Thoracic aorta (tissue), 2 donors: ENCODE results near the gene ENPP1. TPM values are rescaled to one million over a fixed set of nuclear protein-coding genes. Genes with fewer than 3 reads are reported as not detected.

Experiments used
- ATAC-seq: fragments of 150-250 bp; one replicate; pipeline ENCODE4 v1.8.0; 2017; ENCODE audit warnings: low read depth; ENCODE audit not compliant: insufficient number of reproducible peaks, low FRiP score
- DNase-seq: peaks from one replicate; pipeline ENCODE4 v3.0.0-alpha.2; 2020; ENCODE audit warnings: low spot score
- H3K27ac ChIP-seq, 2 donors: fragments of 200-600 bp; sonication (generic); 1 replicate in 1 of 2; 2 replicates in 1 of 2; pipeline ENCODE4 v1.5.1; 2016; ENCODE audit warnings: mild to moderate bottlenecking in 2 of 2, moderate library complexity in 2 of 2
- H3K27me3 ChIP-seq: fragments of 200-600 bp; sonication (generic); replicated peaks from 2 replicates; pipeline ENCODE4 v1.6.0; 2016; ENCODE audit warnings: mild to moderate bottlenecking; ENCODE audit not compliant: insufficient read depth
- H3K36me3 ChIP-seq: fragments of 200-600 bp; sonication (generic); one replicate; pipeline ENCODE4 v1.5.1; 2016
- H3K4me1 ChIP-seq, 2 donors: fragments of 200-600 bp; sonication (generic); 1 replicate in 1 of 2; 2 replicates in 1 of 2; pipeline versions ENCODE4 v1.5.1 to v1.6.0; 2016; ENCODE audit warnings: low read depth in 2 of 2, mild to moderate bottlenecking in 1 of 2; ENCODE audit not compliant: control insufficient read depth in 1 of 2
- H3K4me3 ChIP-seq: fragments of 200-600 bp; sonication (generic); 2 replicates; pipeline ENCODE4 v1.5.1; 2016; ENCODE audit warnings: mild to moderate bottlenecking
- H3K9me3 ChIP-seq: fragments of 200-600 bp; sonication (generic); 2 replicates; pipeline ENCODE4 v1.5.1; 2016
- CTCF ChIP-seq: fragments of 200-600 bp; sonication (generic); IDR thresholded peaks from one replicate; pipeline ENCODE4 v1.5.1; 2019; ENCODE audit warnings: antibody characterized with exemption
- total RNA-seq, 2 donors: library from RNA; depleted of rRNA; stranded (reverse); fragments of >200 nt; gene quantifications; one replicate each; pipeline versions ENCODE4 v1.1.0 to v1.2.3, GENCODE V29; 2016

Gene ENPP1
- total RNA-seq, 2 donors from 2014 or later = 27.8 to 40.5 TPM

DNA sequence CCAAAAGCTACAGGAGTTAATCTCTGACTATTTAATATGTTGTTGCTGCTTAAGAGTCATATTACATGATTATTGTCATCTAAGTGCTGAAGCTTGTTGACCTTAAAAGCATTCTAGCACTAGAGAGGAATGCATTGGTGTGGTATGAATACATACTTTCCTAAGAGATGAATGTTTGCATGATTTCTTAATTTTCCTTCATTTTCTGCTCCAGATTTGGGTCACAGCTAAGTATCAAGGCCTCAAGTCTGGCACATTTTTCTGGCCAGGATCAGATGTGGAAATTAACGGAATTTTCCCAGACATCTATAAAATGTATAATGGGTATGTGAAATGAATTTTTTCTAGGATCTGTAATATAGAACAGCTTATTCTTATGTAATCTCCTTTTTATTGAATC, 53.6 kb downstream of the ENPP1 start:
- Histone ChIP-seq H3K36me3 (peaks cover 12% of the 10 kb centered on the region), H3K4me1 (peaks cover 0 to 7% of the 10 kb centered on the region in 2 donors), H3K27ac (no peak overlapping the region), H3K9me3 (no peaks in the 10 kb centered on the region), H3K27me3 (no peaks in the 10 kb centered on the region), H3K4me3 (no peak overlapping the region)
- no peak for TF ChIP-seq CTCF
- ATAC-seq (no peak), DNase-seq (no peak)

GRCh38 chr6:131862476-131862875, 54.7 kb downstream of the ENPP1 start:
- Histone ChIP-seq H3K4me3 (no peak overlapping the region), H3K27ac (no peak overlapping the region), H3K27me3 (no peaks in the 10 kb centered on the region), H3K9me3 (no peaks in the 10 kb centered on the region), H3K4me1 (peaks cover 0 to 7% of the 10 kb centered on the region in 2 donors), H3K36me3 (peaks cover 17% of the 10 kb centered on the region)
- ATAC-seq (no peak), DNase-seq (no peak)
- no peak for TF ChIP-seq CTCF

DNA sequence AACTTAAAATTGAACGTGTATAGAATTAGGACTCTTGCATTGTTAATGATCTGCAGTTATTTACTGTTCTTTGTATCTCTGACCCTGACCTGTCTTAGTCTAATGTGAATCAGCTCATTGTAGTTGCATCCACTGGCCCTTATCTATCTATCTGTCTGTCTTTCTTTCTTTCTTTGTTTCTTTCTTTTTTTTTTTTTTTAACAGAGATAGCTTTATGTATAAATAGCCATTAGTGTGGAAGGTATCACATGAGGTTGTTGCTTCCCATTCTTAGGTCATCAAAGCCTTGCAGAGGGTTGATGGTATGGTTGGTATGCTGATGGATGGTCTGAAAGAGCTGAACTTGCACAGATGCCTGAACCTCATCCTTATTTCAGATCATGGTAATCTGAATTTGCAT, 59.9 kb downstream of the ENPP1 start:
- no peaks in the 10 kb centered on the region for H3K9me3 ChIP-seq
- H3K27ac ChIP-seq = no peak overlapping the region
- ATAC-seq (no peak), DNase-seq (no peak)
- TF ChIP-seq CTCF = no peak
- H3K4me1 ChIP-seq = no peaks in the 10 kb centered on the region
- no peak overlapping the region for H3K4me3 ChIP-seq
- no peaks in the 10 kb centered on the region for H3K27me3 ChIP-seq
- peaks cover 8% of the 10 kb centered on the region for H3K36me3 ChIP-seq

DNA sequence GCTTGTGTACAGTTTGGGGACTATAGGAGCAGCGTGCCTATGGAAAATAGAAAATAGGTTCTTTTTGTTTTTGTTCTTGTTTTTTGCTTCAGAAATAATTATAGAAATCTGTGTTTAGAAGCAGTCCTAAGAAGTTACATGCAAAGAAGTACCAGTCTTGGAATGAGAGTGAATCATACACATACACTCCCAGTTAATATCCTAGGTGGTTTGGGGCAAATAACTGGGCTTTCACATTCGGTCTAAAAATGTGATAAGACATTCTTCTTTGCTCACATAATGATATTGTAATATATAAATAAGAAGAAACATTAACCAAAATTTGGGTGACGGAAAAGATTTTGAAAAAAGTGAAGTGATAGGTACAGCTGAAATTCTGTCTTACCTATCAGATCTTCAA, 61.0 kb downstream of the ENPP1 start:
- DNase-seq (no peak), ATAC-seq (no peak)
- Histone ChIP-seq H3K27me3 (no peaks in the 10 kb centered on the region), H3K4me1 (no peaks in the 10 kb centered on the region), H3K9me3 (no peaks in the 10 kb centered on the region), H3K4me3 (no peak overlapping the region), H3K27ac (no peak overlapping the region), H3K36me3 (peaks cover 8% of the 10 kb centered on the region)
- no peak for TF ChIP-seq CTCF

GRCh38 chr6:131875647-131876046, 67.8 kb downstream of the ENPP1 start:
- H3K36me3 ChIP-seq = peaks cover 23% of the 10 kb centered on the region
- no peak overlapping the region for H3K27ac ChIP-seq
- no peaks in the 10 kb centered on the region for H3K4me1 ChIP-seq
- TF ChIP-seq CTCF = no peak
- H3K27me3 ChIP-seq = no peaks in the 10 kb centered on the region
- DNase-seq = no peak
- ATAC-seq = no peak
- H3K9me3 ChIP-seq = no peaks in the 10 kb centered on the region
- no peak overlapping the region for H3K4me3 ChIP-seq
